ENCODE measurements around the gene ARHGAP32.

Gene ARHGAP32

GRCh38 chr11:129215506-129216245 is 23.6 kb upstream of the ARHGAP32 start:
- H3K27ac ChIP-seq (ENCODE audit: low read depth, low read length): no peak overlapping the region
- no peaks in the 10 kb centered on the region for H3F3A ChIP-seq (ENCODE audit: control insufficient read depth, insufficient read depth)
- no peak overlapping the region for H3K4me2 ChIP-seq (ENCODE audit: low read length)
- no peaks in the 10 kb centered on the region for H3K9me2 ChIP-seq (replicated peaks; ENCODE audit: control insufficient read depth, low read length)
- H4K20me1 ChIP-seq (ENCODE audit: control insufficient read depth, insufficient read depth, low read depth, low read length): no peaks in the 10 kb centered on the region
- H3K79me2 ChIP-seq (ENCODE audit: control insufficient read depth, low read length): no peaks in the 10 kb centered on the region
- H3K36me3 ChIP-seq (ENCODE audit: control insufficient read depth, low read length): no peaks in the 10 kb centered on the region
- H3K9me3 ChIP-seq (ENCODE audit: control insufficient read depth, insufficient read depth, low read length): no peaks in the 10 kb centered on the region
- no peaks in the 10 kb centered on the region for H3K4me1 ChIP-seq (ENCODE audit: control insufficient read depth, low read length)
- no peak overlapping the region for H3K4me3 ChIP-seq (ENCODE audit: low read length)
- TF ChIP-seq CTCF (IDR thresholded peaks at IDR 0.05; ENCODE audit: low read depth, low read length, poor library complexity, severe bottlenecking) (no peak), EZH2phosphoT487 (IDR thresholded peaks at IDR 0.05; ENCODE audit: borderline replicate concordance, low read length) (no peak)
- H3K27me3 ChIP-seq (ENCODE audit: control insufficient read depth, low read length): peaks cover 6% of the 10 kb centered on the region; the same call in 1 of the 2 replicates

GRCh38 chr11:129214710-129215295 is 22.7 kb upstream of the ARHGAP32 start:
- no peaks in the 10 kb centered on the region for H3K9me3 ChIP-seq (ENCODE audit: control insufficient read depth, insufficient read depth, low read length)
- no peaks in the 10 kb centered on the region for H3K9me2 ChIP-seq (replicated peaks; ENCODE audit: control insufficient read depth, low read length)
- TF ChIP-seq EZH2phosphoT487 (IDR thresholded peaks at IDR 0.05; ENCODE audit: borderline replicate concordance, low read length): no peak
- no peak for TF ChIP-seq CTCF (IDR thresholded peaks at IDR 0.05; ENCODE audit: low read depth, low read length, poor library complexity, severe bottlenecking)
- no peak overlapping the region for H3K4me2 ChIP-seq (ENCODE audit: low read length)
- H3K27ac ChIP-seq (ENCODE audit: low read depth, low read length): no peak overlapping the region
- no peaks in the 10 kb centered on the region for H4K20me1 ChIP-seq (ENCODE audit: control insufficient read depth, insufficient read depth, low read depth, low read length)
- H3K4me1 ChIP-seq (ENCODE audit: control insufficient read depth, low read length): no peaks in the 10 kb centered on the region
- no peaks in the 10 kb centered on the region for H3F3A ChIP-seq (ENCODE audit: control insufficient read depth, insufficient read depth)
- no peaks in the 10 kb centered on the region for H3K36me3 ChIP-seq (ENCODE audit: control insufficient read depth, low read length)
- H3K27me3 ChIP-seq (ENCODE audit: control insufficient read depth, low read length): peaks cover 9% of the 10 kb centered on the region; the same call in 1 of the 2 replicates
- H3K4me3 ChIP-seq (ENCODE audit: low read length): no peak overlapping the region
- no peaks in the 10 kb centered on the region for H3K79me2 ChIP-seq (ENCODE audit: control insufficient read depth, low read length)

- H3K4me1 ChIP-seq (ENCODE audit: control insufficient read depth, low read length): no peaks in the 10 kb centered on the region
- no peaks in the 10 kb centered on the region for H3K9me2 ChIP-seq (replicated peaks; ENCODE audit: control insufficient read depth, low read length)
- no peaks in the 10 kb centered on the region for H4K20me1 ChIP-seq (ENCODE audit: control insufficient read depth, insufficient read depth, low read depth, low read length)
- no peak overlapping the region for H3K4me3 ChIP-seq (ENCODE audit: low read length)
- H3K27ac ChIP-seq (ENCODE audit: low read depth, low read length): no peak overlapping the region
- TF ChIP-seq EZH2phosphoT487 (IDR thresholded peaks at IDR 0.05; ENCODE audit: borderline replicate concordance, low read length): no peak
- no peak for TF ChIP-seq CTCF (IDR thresholded peaks at IDR 0.05; ENCODE audit: low read depth, low read length, poor library complexity, severe bottlenecking)
- H3K4me2 ChIP-seq (ENCODE audit: low read length): no peak overlapping the region
- no peaks in the 10 kb centered on the region for H3F3A ChIP-seq (ENCODE audit: control insufficient read depth, insufficient read depth)
- H3K36me3 ChIP-seq (ENCODE audit: control insufficient read depth, low read length): no peaks in the 10 kb centered on the region
- no peaks in the 10 kb centered on the region for H3K79me2 ChIP-seq (ENCODE audit: control insufficient read depth, low read length)
- no peaks in the 10 kb centered on the region for H3K9me3 ChIP-seq (ENCODE audit: control insufficient read depth, insufficient read depth, low read length)
- H3K27me3 ChIP-seq (ENCODE audit: control insufficient read depth, low read length): peaks cover 11% of the 10 kb centered on the region; the same call in 1 of the 2 replicates
These were observed 21.1 kb upstream of the ARHGAP32 start for GRCh38 chr11:129213261-129213660.

Data from DOHH2 (cell line).